Globus pallidus (tissue), 1 donor: ENCODE results near the gene HBS1L.

Experiments used
- DNase-seq: peaks from one replicate; pipeline ENCODE4 v3.0.0-alpha.2; 2015; ENCODE audit warnings: low spot score

The HBS1L gene

DNA sequence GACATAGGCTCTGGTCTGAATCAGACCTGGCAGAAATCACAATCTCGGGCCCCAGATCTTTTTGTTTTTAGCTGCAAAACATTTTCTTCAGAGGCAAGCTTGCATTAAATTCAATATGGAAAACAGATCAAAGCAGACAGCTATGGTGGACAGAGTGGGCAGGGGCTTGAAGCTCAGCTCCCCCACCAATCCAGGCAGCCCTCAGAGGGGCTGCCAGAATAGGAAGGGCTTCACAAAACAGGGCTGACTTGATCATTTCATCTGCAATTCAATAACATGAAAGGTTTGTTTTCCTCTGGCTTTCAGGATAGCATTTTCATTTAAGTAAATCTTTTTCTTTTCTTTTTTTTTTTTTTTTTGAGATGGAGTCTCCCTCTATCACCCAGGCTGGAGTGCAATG is 55.5 kb downstream of the HBS1L start:
- DNase-seq, result no peak

- no peak for DNase-seq
Measured at GRCh38 chr6:134997133-134997995, 57.3 kb downstream of the HBS1L start.

- no peak for DNase-seq
Measured at GRCh38 chr6:134995536-134995935, 59.1 kb downstream of the HBS1L start.

GRCh38 chr6:134994431-134994830 is 60.2 kb downstream of the HBS1L start:
- no peak for DNase-seq

- DNase-seq, result no peak
Measured at GRCh38 chr6:134992155-134992554, 62.5 kb downstream of the HBS1L start.

GRCh38 chr6:134990262-134990661 is 64.4 kb downstream of the HBS1L start:
- no peak for DNase-seq

DNA sequence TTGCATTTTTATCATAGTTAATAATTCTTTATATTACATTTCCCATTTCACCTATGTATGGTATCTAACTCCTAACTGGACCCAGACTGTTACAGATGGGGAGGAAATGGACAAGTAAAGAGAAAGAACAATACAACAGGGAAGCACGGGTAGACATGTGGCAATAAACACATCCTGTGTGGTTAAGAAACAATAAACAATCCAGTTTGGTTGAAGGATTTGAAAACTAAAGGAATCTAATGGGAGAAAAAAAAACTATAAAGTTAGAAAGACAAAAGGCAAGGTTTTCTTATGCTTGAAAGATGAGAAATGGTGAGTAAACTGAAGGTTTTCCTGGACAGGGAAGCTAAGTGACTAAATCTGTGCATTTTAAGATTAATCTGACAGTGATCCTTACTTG is 69.8 kb downstream of the HBS1L start:
- no peak for DNase-seq

- no peak for DNase-seq
Measured at GRCh38 chr6:134983823-134984222, 70.8 kb downstream of the HBS1L start.

DNA sequence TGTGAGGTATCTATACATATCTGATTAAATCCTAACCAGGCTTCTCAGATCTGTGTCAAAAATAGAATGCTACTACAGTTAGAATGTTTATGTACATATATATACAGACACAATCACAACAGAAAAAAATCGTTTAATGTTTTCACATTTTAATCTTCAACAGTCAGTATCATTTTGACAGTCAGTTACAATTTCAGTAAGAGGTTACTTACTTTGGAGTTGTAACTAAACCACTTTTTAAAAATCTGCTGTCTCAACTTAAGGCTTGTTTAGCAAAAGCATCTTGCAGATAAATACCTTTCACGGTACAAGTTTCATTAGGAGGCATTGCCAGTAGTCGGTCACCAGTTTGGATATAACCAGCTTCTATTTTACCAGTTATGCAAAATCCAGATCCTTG is 72.5 kb downstream of the HBS1L start:
- DNase-seq, result no peak

- no peak for DNase-seq
Measured at GRCh38 chr6:134980846-134981245, 73.8 kb downstream of the HBS1L start.

GRCh38 chr6:134979142-134979541 is 75.5 kb downstream of the HBS1L start:
- no peak for DNase-seq

DNA sequence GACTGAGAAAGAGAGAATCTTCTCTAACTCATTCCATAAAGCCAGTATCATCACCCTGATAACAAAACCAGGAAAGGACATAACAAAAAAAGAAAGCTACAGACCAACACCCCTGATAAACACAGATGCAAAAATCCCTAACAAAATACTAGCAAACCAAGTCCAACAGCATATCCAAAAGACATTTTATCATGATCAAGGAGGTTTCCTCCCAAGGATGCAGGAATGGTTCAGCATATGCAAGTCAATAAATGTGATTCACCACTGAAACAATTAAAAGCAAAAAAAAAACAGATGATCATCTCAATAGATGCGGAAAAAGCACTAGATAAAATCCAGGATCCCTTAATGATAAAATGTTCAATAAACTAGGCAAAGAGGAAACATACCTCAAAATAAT is 80.3 kb downstream of the HBS1L start:
- no peak for DNase-seq

GRCh38 chr6:134967711-134968110 is 86.9 kb downstream of the HBS1L start:
- DNase-seq, result no peak

GRCh38 chr6:134964451-134965203 is 90.0 kb downstream of the HBS1L start:
- no peak for DNase-seq

DNA sequence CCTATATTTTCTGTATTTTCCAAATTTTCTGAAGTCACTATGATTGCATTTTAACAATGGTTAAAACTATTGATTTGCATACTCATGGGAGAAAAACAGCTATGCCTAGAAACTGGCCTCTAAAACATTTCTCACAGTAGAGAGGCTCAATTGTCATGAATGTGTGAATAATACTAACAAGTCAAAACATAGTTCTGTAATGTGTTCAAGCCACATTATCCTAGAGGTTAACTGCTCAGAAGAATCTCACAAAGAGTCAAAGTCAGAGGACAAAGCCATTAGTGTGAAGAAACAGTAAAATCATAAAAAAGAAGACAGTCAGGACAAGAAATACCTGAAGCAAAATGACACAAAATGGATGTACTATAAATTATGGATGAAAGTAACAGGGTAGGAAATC is 92.2 kb downstream of the HBS1L start:
- no peak for DNase-seq

DNA sequence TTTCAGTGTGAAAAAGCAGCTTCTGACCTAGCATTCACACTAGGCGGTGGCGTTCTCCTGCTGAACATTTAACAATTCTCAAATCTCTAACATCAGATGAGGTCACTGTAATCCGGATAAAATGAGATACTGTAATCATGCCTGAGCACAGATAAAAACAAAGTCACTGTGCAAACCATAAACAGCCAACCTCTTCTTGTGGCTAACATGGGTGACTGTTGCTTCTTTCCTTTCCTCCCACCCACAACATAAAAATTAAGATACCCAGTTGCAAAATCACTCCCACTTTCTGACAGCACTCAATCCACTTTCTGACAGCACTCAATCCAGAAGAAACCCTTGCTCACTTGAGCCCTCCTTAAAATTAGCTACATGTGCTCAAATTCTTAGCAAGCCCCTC is 93.3 kb downstream of the HBS1L start:
- DNase-seq, result no peak

- DNase-seq, result no peak
Measured at GRCh38 chr6:134959603-134960002, 95.0 kb downstream of the HBS1L start.

- DNase-seq, result no peak
Measured at GRCh38 chr6:134956676-134957075, 97.9 kb downstream of the HBS1L start.

- no peak for DNase-seq
Measured at GRCh38 chr6:134956032-134956431, 98.6 kb downstream of the HBS1L start.

DNA sequence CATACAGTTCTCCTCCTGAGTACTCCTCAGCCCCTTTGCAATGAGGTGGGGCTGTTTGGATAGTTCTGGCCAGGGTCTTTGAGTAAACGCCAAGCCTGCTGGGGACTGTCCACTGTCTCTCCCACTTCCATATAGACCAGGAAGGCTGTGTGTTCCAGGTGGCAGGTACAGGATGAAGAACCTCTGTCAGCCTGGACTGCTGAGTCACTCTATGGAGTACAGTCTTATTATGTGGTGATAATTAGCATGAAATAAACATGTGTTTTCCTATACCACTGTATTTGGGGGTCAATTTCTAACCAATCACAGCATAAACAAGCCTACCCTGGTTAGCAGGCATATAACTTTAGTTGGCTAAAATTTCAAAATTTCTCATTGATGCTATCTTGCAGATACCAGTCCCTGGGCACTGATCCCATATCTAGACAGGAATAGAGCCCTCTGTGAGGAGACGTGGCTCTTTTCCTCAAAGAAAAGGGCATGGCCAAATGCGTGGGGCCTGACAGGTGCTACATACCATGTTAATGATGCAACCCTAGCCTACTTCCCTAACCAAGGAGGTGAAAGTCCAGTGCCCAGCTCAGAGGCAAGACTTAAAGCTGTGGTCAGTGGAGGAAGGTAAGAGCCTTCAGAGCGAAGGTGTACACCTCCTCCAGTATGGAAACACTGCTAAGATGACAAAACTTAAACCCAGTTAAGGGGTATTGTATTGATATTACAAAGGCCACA is 100.2 kb downstream of the HBS1L start:
- no peak for DNase-seq

DNA sequence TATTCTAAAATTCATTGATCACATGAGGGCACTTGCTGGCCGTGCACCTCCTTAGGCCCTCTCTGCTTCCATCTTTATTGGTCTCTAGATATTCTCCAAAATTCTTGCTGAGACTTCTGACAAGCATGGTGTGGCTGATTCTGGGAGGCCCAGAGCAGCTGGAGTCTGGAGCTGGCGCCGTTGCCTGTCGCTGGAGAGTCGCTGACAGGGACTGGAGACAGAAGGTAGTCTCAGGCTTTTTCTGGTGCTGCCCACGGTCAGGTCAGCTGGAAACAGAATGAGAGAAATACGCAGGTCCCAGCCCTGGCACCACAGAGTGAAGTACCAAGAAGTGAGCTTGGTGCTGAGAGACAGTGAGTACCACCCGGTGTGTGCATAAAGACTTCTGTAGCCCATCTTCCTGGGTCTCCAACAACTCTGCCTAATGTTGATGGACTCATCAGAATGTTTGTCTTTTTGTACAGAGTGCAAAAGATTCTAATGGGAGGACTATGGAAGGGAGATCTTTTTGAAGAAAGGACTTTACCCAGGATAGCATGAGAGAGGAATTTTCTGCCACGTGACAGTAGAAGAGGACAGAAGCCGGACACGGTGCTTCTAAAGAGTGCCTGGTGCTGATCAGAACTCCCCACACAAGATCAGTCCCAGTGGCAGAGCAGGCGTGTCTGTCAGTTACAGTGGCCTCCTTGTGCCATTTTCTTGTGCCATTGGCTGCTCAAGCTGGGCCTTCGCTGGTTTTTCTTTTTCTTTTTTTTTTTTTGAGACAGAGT is 102.9 kb downstream of the HBS1L start:
- DNase-seq, result no peak

DNA sequence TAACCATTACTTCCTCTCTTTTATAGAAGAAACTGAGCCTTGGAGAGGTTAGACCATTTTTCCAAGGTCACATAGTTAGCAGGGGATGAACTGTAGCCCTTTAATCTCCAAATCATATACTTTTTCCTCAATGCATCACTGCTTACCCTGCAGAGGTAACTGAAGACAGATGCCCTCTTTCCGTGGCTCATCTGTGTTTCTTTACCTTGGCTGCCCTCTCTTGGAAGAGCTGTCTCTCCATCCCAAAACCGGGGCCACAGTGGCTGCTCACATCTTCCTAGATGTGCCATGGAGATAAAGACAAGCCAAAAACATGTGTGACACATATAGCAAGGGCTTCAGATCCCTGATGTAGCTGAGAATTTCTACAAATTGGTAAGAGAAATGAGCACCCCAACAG is 104.1 kb downstream of the HBS1L start:
- DNase-seq, result no peak
